Bronchial smooth muscle cell (primary cell): ENCODE measurements around the gene SSTR3. TPM values are rescaled to one million over a fixed set of nuclear protein-coding genes. Genes with fewer than 3 reads are reported as not detected.

Experiments
- total RNA-seq: library from RNA; depleted of rRNA; stranded (reverse); fragments of >200 nt; gene quantifications from 2 replicates; pipeline ENCODE4 v1.2.1, GENCODE V29; 2014

Gene SSTR3
- 0.09 and 0.16 TPM in 2 replicates for total RNA-seq

GRCh38 chr22:37212174-37212906, at the start of gene SSTR3:
Gene SSTR3 (minus strand): TSS chr22:37212477. CDS start chr22:37207803, 4,674 bp downstream.

GRCh38 chr22:37244114-37244921, 32.0 kb upstream of the SSTR3 start, which contains the start of gene RAC2:
Gene RAC2 (minus strand): TSS chr22:37244269. CDS start chr22:37244148, 121 bp downstream.

DNA sequence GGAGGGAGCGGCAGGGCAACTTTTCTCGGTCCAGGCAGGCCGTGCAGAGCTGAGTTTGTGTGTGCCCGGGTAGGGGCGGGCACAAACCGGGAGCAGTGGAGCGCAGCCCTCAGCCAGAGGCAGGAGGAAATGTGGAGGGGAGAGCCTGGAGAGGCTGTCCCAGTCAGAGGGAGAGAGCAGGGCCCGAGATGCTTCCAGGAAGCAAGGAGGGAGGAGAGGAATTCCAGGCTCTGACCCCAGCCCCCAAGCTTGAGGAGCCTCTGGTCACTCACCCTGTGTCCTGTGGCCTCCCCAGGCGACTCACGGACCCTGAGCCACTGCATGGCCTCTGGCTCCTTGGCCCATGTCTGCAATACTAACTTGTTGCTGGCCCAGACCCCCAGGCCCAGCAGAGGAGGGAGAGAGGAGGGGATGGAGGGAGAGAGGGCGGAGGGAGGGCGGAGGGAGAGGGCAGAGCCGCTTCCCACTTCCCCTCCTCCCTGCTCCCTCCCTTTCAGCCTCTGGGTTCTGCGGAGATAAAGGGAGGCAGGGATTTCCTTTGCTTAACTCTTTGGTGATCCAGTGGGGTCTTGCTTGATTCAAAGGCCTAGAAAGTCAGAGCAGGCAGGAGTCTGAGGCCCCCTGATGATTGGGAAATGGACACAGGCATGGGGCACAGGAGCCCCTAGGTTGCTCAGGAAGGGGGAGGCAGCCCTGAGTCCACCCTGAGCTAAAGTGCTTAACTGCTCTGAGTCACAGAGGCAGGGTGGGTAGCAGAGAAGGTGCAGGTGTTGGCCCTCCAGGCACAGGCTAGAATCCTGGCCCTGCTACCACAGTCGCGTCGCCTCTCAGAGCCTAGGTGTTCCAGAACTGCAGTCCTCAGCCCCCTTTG, 24.2 kb downstream of the SSTR3 start, which contains the start of gene C1QTNF6:
Gene C1QTNF6 (minus strand): TSS at position 357 of the 871 bp plus-strand sequence. CDS start 34 bp downstream, at position 323.

Other genes with a start within 250 kb of the SSTR3 start
- gene TST, start 193.0 kb downstream of the SSTR3 start, total RNA-seq = 10.5 and 16.4 TPM in 2 replicates
- 26.4 and 34.7 TPM in 2 replicates for gene MPST, start 192.7 kb downstream of the SSTR3 start, total RNA-seq
- 24.3 and 30.4 TPM in 2 replicates for gene KCTD17, start 160.7 kb downstream of the SSTR3 start, total RNA-seq
- gene TMPRSS6, start 102.8 kb downstream of the SSTR3 start, total RNA-seq = not detected in 2 replicates
- not detected in 2 replicates for gene IL2RB, start 62.6 kb downstream of the SSTR3 start, total RNA-seq
- 2.7 and 4.3 TPM in 2 replicates for gene C1QTNF6, start 24.2 kb downstream of the SSTR3 start, total RNA-seq
- gene RAC2, start 31.8 kb upstream of the SSTR3 start, total RNA-seq = 0.34 and 5.0 TPM in 2 replicates
- gene CYTH4, start 70.0 kb upstream of the SSTR3 start, total RNA-seq = 0.26 and 0.32 TPM in 2 replicates
- gene ELFN2, start 215.0 kb upstream of the SSTR3 start, total RNA-seq = 0.32 TPM in 1 of 2 replicates, not detected in the other